DLD1 (cell line): Measurements from ENCODE around the gene SHROOM4.

Experiments used
- in situ Hi-C: cut with HindIII; loops from 2 replicates; pipeline ENCODE4 v1.10.0; 2017; ENCODE audit warnings: low sequenced_read_pairs

The SHROOM4 gene

GRCh38 chrX:50707955-50708699, 105.9 kb downstream of the SHROOM4 start:
- in situ Hi-C loops, result no loop called here

GRCh38 chrX:50707405-50707804, 106.6 kb downstream of the SHROOM4 start:
- in situ Hi-C loops, result no loop called here

GRCh38 chrX:50705042-50705441, 109.0 kb downstream of the SHROOM4 start:
- in situ Hi-C loops, result no loop called here

- in situ Hi-C loops, result no loop called here
Measured at GRCh38 chrX:50704360-50704759, 109.6 kb downstream of the SHROOM4 start.

GRCh38 chrX:50700921-50701320, 113.1 kb downstream of the SHROOM4 start:
- in situ Hi-C loops, result no loop called here

GRCh38 chrX:50698944-50699343, 115.0 kb downstream of the SHROOM4 start:
- in situ Hi-C loops, result no loop called here

GRCh38 chrX:50697691-50698090, 116.3 kb downstream of the SHROOM4 start:
- in situ Hi-C loops, result no loop called here

- in situ Hi-C loops, result no loop called here
Measured at GRCh38 chrX:50691820-50692219, 122.2 kb downstream of the SHROOM4 start.

GRCh38 chrX:50684871-50685270, 129.1 kb downstream of the SHROOM4 start:
- in situ Hi-C loops, result no loop called here

GRCh38 chrX:50680990-50681389, 133.0 kb downstream of the SHROOM4 start:
- in situ Hi-C loops, result no loop called here

- in situ Hi-C loops, result no loop called here
Measured at GRCh38 chrX:50677789-50678188, 136.2 kb downstream of the SHROOM4 start.

- in situ Hi-C loops, result no loop called here
Measured at GRCh38 chrX:50671661-50672060, 142.3 kb downstream of the SHROOM4 start.

- in situ Hi-C loops, result no loop called here
Measured at GRCh38 chrX:50668860-50669259, 145.1 kb downstream of the SHROOM4 start.

- in situ Hi-C loops, result no loop called here
Measured at GRCh38 chrX:50648156-50648555, 165.8 kb downstream of the SHROOM4 start.

GRCh38 chrX:50644496-50644895, 169.5 kb downstream of the SHROOM4 start:
- in situ Hi-C loops, result no loop called here

GRCh38 chrX:50643525-50644137, 170.4 kb downstream of the SHROOM4 start:
- in situ Hi-C loops, result no loop called here

- in situ Hi-C loops, result no loop called here
Measured at GRCh38 chrX:50638123-50638522, 175.9 kb downstream of the SHROOM4 start.

- in situ Hi-C loops, result no loop called here
Measured at GRCh38 chrX:50635817-50636365, 178.1 kb downstream of the SHROOM4 start.

GRCh38 chrX:50635162-50635561, 178.8 kb downstream of the SHROOM4 start:
- in situ Hi-C loops, result no loop called here

GRCh38 chrX:50629774-50630173, 184.2 kb downstream of the SHROOM4 start:
- in situ Hi-C loops, result no loop called here

- in situ Hi-C loops, result no loop called here
Measured at GRCh38 chrX:50627696-50628095, 186.3 kb downstream of the SHROOM4 start.

- in situ Hi-C loops, result no loop called here
Measured at GRCh38 chrX:50626432-50626831, 187.6 kb downstream of the SHROOM4 start.
